ENCODE results near the gene TEX48.

- TF ChIP-seq CTCF (IDR thresholded peaks at IDR 0.05) (peak; percentile 91), POLR2A (IDR thresholded peaks at IDR 0.05; ENCODE audit: low read length) (no peak), E2F6 (IDR thresholded peaks at IDR 0.05; ENCODE audit: borderline replicate concordance, low read depth) (no peak)
These were observed 28.3 kb downstream of the TEX48 start for GRCh38 chr9:114653556-114654159.

Measured in A549 (cell line).